Ovary (tissue), 9 donors: ENCODE results near the gene IL10. TPM values are rescaled to one million over a fixed set of nuclear protein-coding genes. Genes with fewer than 3 reads are reported as not detected.

Source experiments
- DNase-seq, 5 donors: peaks; one replicate each; pipeline ENCODE4 v3.0.0-alpha.2; 2019 to 2020
- H3K27ac ChIP-seq, 2 donors: fragments of 200-600 bp; one replicate each; pipeline versions ENCODE4 v1.5.1 to v1.8.0; 2019 to 2022
- H3K27me3 ChIP-seq: fragments of 200-600 bp; one replicate; pipeline ENCODE4 v1.8.0; 2022
- H3K36me3 ChIP-seq: fragments of 200-600 bp; sonication (generic); one replicate; pipeline ENCODE4 v1.5.1; 2019
- H3K4me1 ChIP-seq: one replicate; pipeline ENCODE4 v1.8.1; 2013; ENCODE audit warnings: mild to moderate bottlenecking, moderate library complexity; ENCODE audit not compliant: insufficient read depth
- H3K4me3 ChIP-seq: fragments of 200-600 bp; sonication (generic); one replicate; pipeline ENCODE4 v1.5.1; 2017
- H3K9me3 ChIP-seq, 2 donors: fragments of 200-600 bp in 1 of 2; sonication (generic) in 1 of 2; one replicate each; pipeline versions ENCODE4 v1.5.1 to v1.8.1; 2013 to 2019; ENCODE audit warnings: mild to moderate bottlenecking in 1 of 2, moderate library complexity in 1 of 2
- CTCF ChIP-seq, 3 donors: fragments of 450-650 bp in 2 of 3; fragments of 200-600 bp in 1 of 3; IDR thresholded peaks; one replicate each; pipeline versions ENCODE4 v1.5.1 to v1.8.0; 2016 to 2022; ENCODE audit warnings: antibody characterized with exemption in 3 of 3, mild to moderate bottlenecking in 1 of 3
- EP300 ChIP-seq: sonication (generic); formaldehyde crosslinking; IDR thresholded peaks from one replicate; pipeline ENCODE4 v1.6.1; 2017; ENCODE audit warnings: antibody characterized with exemption
- POLR2A ChIP-seq: fragments of 450-650 bp; IDR thresholded peaks from one replicate; pipeline ENCODE4 v1.6.1; 2017; ENCODE audit warnings: antibody characterized with exemption, mild to moderate bottlenecking, moderate library complexity
- WGBS, 3 donors: extraction: QIAGEN DNeasy Blood & Tissue Kit in 1 of 3; methylation state at CpG; one replicate each; pipeline versions ENCODE4 v1.1.5 to v1.1.7; 2013 to 2017; 5-methylcytosine and 5-hydroxymethylcytosine counted together
- intact Hi-C, 4 donors: fragments of 100-400 bp; cut with DNase I; formaldehyde crosslinking; loops; one replicate each; pipeline versions ENCODE4 v1.11.0 to v1.15.1; 2022 to 2023
- polyA plus RNA-seq, 2 donors: library from polyadenylated mRNA; stranded (reverse); fragments of 200-250 nt in 1 of 2; fragments of 350-450 nt in 1 of 2; fragmentation: Illumina TruSeq in 1 of 2; extraction: RNeasy Lipid Tissue Mini Kit (QIAGEN cat#74804) in 1 of 2; gene quantifications; one replicate each; pipeline ENCODE4 v1.2.3, GENCODE V29; 2013 to 2014
- total RNA-seq, 7 donors: library from RNA; depleted of rRNA in 2 of 7; stranded (reverse); fragments of >200 nt in 2 of 7; fragmentation: NEBNext Ultra II Directional in 3 of 7; extraction: Animal tissue kit (Norgen Biotek cat#: 25700) in 3 of 7; gene quantifications; one replicate each; pipeline versions ENCODE4 v1.1.0 to v1.2.4, GENCODE V29; 2016 to 2023
- donor health status: DM: no; HTN: no; CAD: no; lungs with moderate emphysema.
- donor health status: DM: no; HTN: no; CAD: no.
- donor health status: Bipolar disorder and iron deficiency.
- donor health status: DM: yes; HTN: yes; CAD: no.
- donor health status: DM: no; HTN: no; CAD: no.
- donor health status: DM: yes; HTN: yes; CAD: no.

The IL10 gene
- total and polyA plus RNA-seq, 9 donors = 0.25 to 4.0 (median 1.4) TPM; not detected in 1

GRCh38 chr1:206729050-206729449 lies 43.2 kb downstream of the IL10 start:
- no peak for DNase-seq
- H3K4me1 ChIP-seq = peaks cover 2% of the 10 kb centered on the region
- no peaks in the 10 kb centered on the region for H3K36me3 ChIP-seq
- intact Hi-C loops = loop anchor here in 1 of 4 donors (10.0 kb wide), 1 partner anchor 94 kb away; the partner anchor contains the start of gene DYRK3
- H3K4me3 ChIP-seq = no peak overlapping the region
- H3K27ac ChIP-seq = no peak overlapping the region
- H3K9me3 ChIP-seq = no peaks in the 10 kb centered on the region
- WGBS, 3 donors = 85 to 96% (median 94%) methylated on average over 6 of the region's 6 CpGs
- TF ChIP-seq EP300 (no peak), CTCF (IDR thresholded peaks at IDR 0.05) (no peak), POLR2A (no peak)
- H3K27me3 ChIP-seq = no peaks in the 10 kb centered on the region

GRCh38 chr1:206728697-206728987 lies 43.7 kb downstream of the IL10 start:
- Histone ChIP-seq H3K36me3 (no peaks in the 10 kb centered on the region), H3K27ac (no peak overlapping the region), H3K9me3 (no peaks in the 10 kb centered on the region), H3K27me3 (no peaks in the 10 kb centered on the region), H3K4me1 (peaks cover 4% of the 10 kb centered on the region), H3K4me3 (no peak overlapping the region)
- 87 to 89% (median 89%) methylated on average over 9 of the region's 9 CpGs for WGBS, 3 donors
- intact Hi-C loops = loop anchor here in 1 of 4 donors (10.0 kb wide), 1 partner anchor 94 kb away; the partner anchor contains the start of gene DYRK3
- TF ChIP-seq CTCF (IDR thresholded peaks at IDR 0.05) = no peak
- no peak for TF ChIP-seq POLR2A
- no peak for TF ChIP-seq EP300
- no peak for DNase-seq

GRCh38 chr1:206727981-206728696 lies 44.2 kb downstream of the IL10 start:
- Histone ChIP-seq H3K4me1 (peaks cover 6% of the 10 kb centered on the region), H3K27ac (no peak overlapping the region), H3K4me3 (no peak overlapping the region), H3K36me3 (no peaks in the 10 kb centered on the region), H3K9me3 (no peaks in the 10 kb centered on the region), H3K27me3 (no peaks in the 10 kb centered on the region)
- intact Hi-C loops = loop anchor here in 1 of 4 donors (10.0 kb wide), 1 partner anchor 93 kb away; the partner anchor contains the start of gene DYRK3
- TF ChIP-seq CTCF (IDR thresholded peaks at IDR 0.05) (no peak), POLR2A (no peak), EP300 (no peak)
- 77 to 80% (median 77%) methylated on average over 8 of the region's 8 CpGs for WGBS, 3 donors
- DNase-seq = no peak

GRCh38 chr1:206725109-206725963 lies 47.0 kb downstream of the IL10 start:
- no peak for DNase-seq
- WGBS, 3 donors = 75 to 80% (median 78%) methylated on average over 9 of the region's 9 CpGs
- Histone ChIP-seq H3K36me3 (no peaks in the 10 kb centered on the region), H3K4me3 (no peak overlapping the region), H3K27ac (no peak overlapping the region), H3K4me1 (peaks cover 10% of the 10 kb centered on the region), H3K9me3 (no peaks in the 10 kb centered on the region), H3K27me3 (no peaks in the 10 kb centered on the region)
- TF ChIP-seq POLR2A = no peak
- intact Hi-C loops = loop anchor here in 1 of 4 donors (10.0 kb wide), 1 partner anchor 91 kb away; the partner anchor contains the start of gene DYRK3
